Endothelial cell of umbilical vein (primary cell): ENCODE data around the gene UST. TPM values are rescaled to one million over a fixed set of nuclear protein-coding genes. Genes with fewer than 3 reads are reported as not detected.

Experiments
- BruUV-seq: library from RNA; stranded (reverse); fragments of 400-500 nt; replicated peaks from 2 replicates; lab custom pipeline; 2021; lab: Mats Ljungman, UMichigan
- CTCF ChIA-PET: fragments of 300-600, 350-600 bp; sonication (Branson Sonifier 250); formaldehyde crosslinking; loops from one replicate; lab custom pipeline; 2021; ENCODE audit warnings: antibody characterized with exemption, inconsistent platforms; lab: Charles Lee
- POLR2A ChIA-PET: fragments of 300-600, 350-600 bp; sonication (Branson Sonifier 250); formaldehyde crosslinking; loops from one replicate; lab custom pipeline; 2021; ENCODE audit warnings: antibody characterized with exemption, inconsistent platforms; lab: Charles Lee
- DNase-seq: peaks from one replicate; pipeline ENCODE4 v3.0.0-alpha.2; 2011; ENCODE audit warnings: low read depth, low spot score
- FAIRE-seq: peaks from 2 replicates; lab custom pipeline; 2011; peaks lifted over from hg19 to GRCh38; lab: Jason Lieb, UNC
- H2AFZ ChIP-seq: 2 replicates; pipeline ENCODE4 v1.6.0; 2012; ENCODE audit warnings: low read depth, low read length, control low read depth, inconsistent platforms
- H3K27ac ChIP-seq: 2 replicates; pipeline ENCODE4 v1.5.1; 2011; ENCODE audit warnings: low read depth, mild to moderate bottlenecking, control low read depth, low read length, moderate library complexity; ENCODE audit not compliant: insufficient read depth
- H3K27me3 ChIP-seq, 2 experiments: 2 replicates each; pipeline versions ENCODE4 v1.6.0 to v1.6.1; 2011; ENCODE audit warnings: low read length in 2 of 2, mixed read lengths in 1 of 2; ENCODE audit not compliant: control insufficient read depth in 2 of 2, insufficient read depth in 2 of 2
- H3K36me3 ChIP-seq, 2 experiments: 2 replicates in 1 of 2; 3 replicates in 1 of 2; pipeline ENCODE4 v1.5.1; 2011; ENCODE audit warnings: low read length in 2 of 2, mild to moderate bottlenecking in 1 of 2, moderate library complexity in 1 of 2; ENCODE audit not compliant: control insufficient read depth in 2 of 2, insufficient read depth in 2 of 2; ENCODE audit errors: extremely low read depth in 1 of 2
- H3K4me1 ChIP-seq: 3 replicates; pipeline ENCODE4 v1.5.1; 2011; ENCODE audit warnings: mild to moderate bottlenecking, low read length; ENCODE audit not compliant: control insufficient read depth, insufficient read depth; ENCODE audit errors: extremely low read depth
- H3K4me2 ChIP-seq: 2 replicates; pipeline ENCODE4 v1.6.1; 2011; ENCODE audit warnings: low read length, control low read depth, mixed read lengths; ENCODE audit not compliant: insufficient read depth
- H3K4me3 ChIP-seq, 3 experiments: fragments of 200-600 bp in 1 of 3; sonication (generic), shearing (Covaris generic) in 1 of 3; replicated peaks in 1 of 3; 2 replicates each; pipeline ENCODE4 v1.5.1; 2011 to 2016; ENCODE audit warnings: control low read depth in 3 of 3, low read length in 3 of 3, mild to moderate bottlenecking in 2 of 3, inconsistent platforms in 1 of 3, low read depth in 1 of 3, moderate library complexity in 1 of 3; ENCODE audit not compliant: insufficient read depth in 1 of 3
- H3K79me2 ChIP-seq: 2 replicates; pipeline ENCODE4 v1.6.0; 2012; ENCODE audit warnings: low read length, inconsistent platforms; ENCODE audit not compliant: control insufficient read depth, insufficient read depth
- H3K9ac ChIP-seq: replicated peaks from 2 replicates; pipeline ENCODE3; 2011; ENCODE audit warnings: low read length, control low read depth; ENCODE audit not compliant: insufficient read depth; ENCODE audit errors: extremely low read depth
- H3K9me1 ChIP-seq: replicated peaks from 3 replicates; pipeline ENCODE4 v1.6.0; 2011; ENCODE audit warnings: mild to moderate bottlenecking, low read length; ENCODE audit not compliant: control insufficient read depth, insufficient read depth; ENCODE audit errors: extremely low read depth
- H3K9me3 ChIP-seq: replicated peaks from 2 replicates; pipeline ENCODE4 v1.5.1; 2012; ENCODE audit warnings: low read length, inconsistent platforms; ENCODE audit not compliant: control insufficient read depth, insufficient read depth
- H4K20me1 ChIP-seq: replicated peaks from 2 replicates; pipeline ENCODE3; 2011; ENCODE audit warnings: mild to moderate bottlenecking, low read length; ENCODE audit not compliant: control insufficient read depth, insufficient read depth; ENCODE audit errors: extremely low read depth
- CTCF ChIP-seq, 2 donors: IDR thresholded peaks; 1 replicate in 1 of 2; 2 replicates in 1 of 2; pipeline ENCODE4 v1.5.1; 2011; ENCODE audit warnings: low read length in 2 of 2, mild to moderate bottlenecking in 2 of 2, moderate library complexity in 2 of 2, control low read depth in 1 of 2, inconsistent platforms in 1 of 2, low read depth in 1 of 2; ENCODE audit not compliant: insufficient read depth in 1 of 2; ENCODE audit errors: extremely low read depth in 1 of 2
- EZH2 ChIP-seq: IDR thresholded peaks from 2 replicates; pipeline ENCODE4 v1.6.1; 2012; ENCODE audit warnings: borderline replicate concordance, low read depth, mild to moderate bottlenecking, moderate library complexity, low read length, inconsistent platforms; ENCODE audit not compliant: severe bottlenecking
- FOS ChIP-seq: IDR thresholded peaks from 2 replicates; pipeline ENCODE4 v1.6.1; 2011; ENCODE audit warnings: mild to moderate bottlenecking, low read length, moderate library complexity, borderline replicate concordance; ENCODE audit not compliant: insufficient read depth
- GATA2 ChIP-seq: IDR thresholded peaks from 2 replicates; pipeline ENCODE4 v1.7.0; 2011; ENCODE audit warnings: low read depth, mild to moderate bottlenecking, moderate library complexity, mixed read lengths, low read length; ENCODE audit not compliant: insufficient read length, insufficient read depth
- JUN ChIP-seq: IDR thresholded peaks from 2 replicates; pipeline ENCODE4 v1.6.1; 2011; ENCODE audit warnings: borderline replicate concordance, low read depth; ENCODE audit not compliant: insufficient read length, insufficient read depth
- MAX ChIP-seq: IDR thresholded peaks from 2 replicates; pipeline ENCODE4 v1.6.1; 2011; ENCODE audit not compliant: insufficient read depth, insufficient read length
- MYC ChIP-seq: IDR thresholded peaks from one replicate; pipeline ENCODE4 v1.6.1; 2011; ENCODE audit warnings: mild to moderate bottlenecking, low read depth, low read length
- POLR2A ChIP-seq: IDR thresholded peaks from 2 replicates; pipeline ENCODE4 v1.6.1; 2012; ENCODE audit warnings: low read depth, mild to moderate bottlenecking, control low read depth, low read length
- POLR2AphosphoS5 ChIP-seq: IDR thresholded peaks from 2 replicates; pipeline ENCODE4 v1.6.1; 2012; ENCODE audit warnings: low read depth, mild to moderate bottlenecking, control low read depth, low read length, moderate library complexity; ENCODE audit not compliant: insufficient read depth
- dilution Hi-C: fragments of 300-500 bp; cut with MboI; formaldehyde crosslinking; loops from one replicate; pipeline ENCODE4 v1.15.0; 2019; ENCODE audit warnings: low sequenced_read_pairs; ENCODE audit not compliant: extremely low pct_ligation_motif_present
- intact Hi-C: fragments of 100-400 bp; cut with micrococcal nuclease; formaldehyde crosslinking; loops from one replicate; pipeline ENCODE4 v1.10.0; 2022
- polyA plus RNA-seq, 4 experiments: library from polyadenylated mRNA; depleted of rRNA in 3 of 4; stranded (reverse) in 3 of 4; unstranded in 1 of 4; fragments of >200 nt; gene quantifications; 2 replicates each; pipeline versions ENCODE4 v1.2.1 to v1.2.3, GENCODE V29; 2011 to 2012; ENCODE audit warnings: missing spikeins in 1 of 4
- total RNA-seq: library from RNA; stranded (reverse); gene quantifications from 2 replicates; pipeline ENCODE4 v1.2.3, GENCODE V29; 2021

The UST gene
- total and polyA plus RNA-seq, 2 donors (not counting 3 experiments of a cell fraction or from before 2014, with no cell fraction given) = 0.26 to 0.84 TPM

- no peak for TF ChIP-seq MAX
- TF ChIP-seq EZH2 = no peak
- TF ChIP-seq FOS = no peak
- TF ChIP-seq POLR2AphosphoS5 = no peak
- TF ChIP-seq CTCF (IDR thresholded peaks at IDR 0.05; ENCODE audit: extremely low read depth in 1 of 2, insufficient read depth in 1 of 2, low read depth in 1 of 2, low read length in 2 of 2) = no peak
- no peak for TF ChIP-seq MYC
- TF ChIP-seq GATA2 = no peak
- TF ChIP-seq POLR2A = no peak
- no peak for TF ChIP-seq JUN
- ChIA-PET POLR2A (no interaction called here), CTCF (no interaction called here)
- no peaks in the 10 kb centered on the region for H3K36me3 ChIP-seq
- no peak overlapping the region for H3K4me2 ChIP-seq
- H3K27me3 ChIP-seq = peaks cover 0 to 3% of the 10 kb centered on the region in 2 experiments
- BruUV-seq = no TSS peak
- no peaks in the 10 kb centered on the region for H4K20me1 ChIP-seq
- no peaks in the 10 kb centered on the region for H3K9me3 ChIP-seq
- dilution Hi-C loops (no loop called here), intact Hi-C loops (no loop called here)
- H3K9me1 ChIP-seq = no peaks in the 10 kb centered on the region
- H3K9ac ChIP-seq = no peak overlapping the region
- H3K27ac ChIP-seq = no peak overlapping the region
- no peak for DNase-seq
- FAIRE-seq = no peak
- H2AFZ ChIP-seq = no peak overlapping the region
- H3K4me3 ChIP-seq = no peak overlapping the region
- H3K79me2 ChIP-seq = no peaks in the 10 kb centered on the region
- H3K4me1 ChIP-seq = no peaks in the 10 kb centered on the region
Observed at GRCh38 chr6:148723484-148723883, 23.3 kb upstream of the UST start.
